ENCODE results near the gene PSD4.

The PSD4 gene

DNA sequence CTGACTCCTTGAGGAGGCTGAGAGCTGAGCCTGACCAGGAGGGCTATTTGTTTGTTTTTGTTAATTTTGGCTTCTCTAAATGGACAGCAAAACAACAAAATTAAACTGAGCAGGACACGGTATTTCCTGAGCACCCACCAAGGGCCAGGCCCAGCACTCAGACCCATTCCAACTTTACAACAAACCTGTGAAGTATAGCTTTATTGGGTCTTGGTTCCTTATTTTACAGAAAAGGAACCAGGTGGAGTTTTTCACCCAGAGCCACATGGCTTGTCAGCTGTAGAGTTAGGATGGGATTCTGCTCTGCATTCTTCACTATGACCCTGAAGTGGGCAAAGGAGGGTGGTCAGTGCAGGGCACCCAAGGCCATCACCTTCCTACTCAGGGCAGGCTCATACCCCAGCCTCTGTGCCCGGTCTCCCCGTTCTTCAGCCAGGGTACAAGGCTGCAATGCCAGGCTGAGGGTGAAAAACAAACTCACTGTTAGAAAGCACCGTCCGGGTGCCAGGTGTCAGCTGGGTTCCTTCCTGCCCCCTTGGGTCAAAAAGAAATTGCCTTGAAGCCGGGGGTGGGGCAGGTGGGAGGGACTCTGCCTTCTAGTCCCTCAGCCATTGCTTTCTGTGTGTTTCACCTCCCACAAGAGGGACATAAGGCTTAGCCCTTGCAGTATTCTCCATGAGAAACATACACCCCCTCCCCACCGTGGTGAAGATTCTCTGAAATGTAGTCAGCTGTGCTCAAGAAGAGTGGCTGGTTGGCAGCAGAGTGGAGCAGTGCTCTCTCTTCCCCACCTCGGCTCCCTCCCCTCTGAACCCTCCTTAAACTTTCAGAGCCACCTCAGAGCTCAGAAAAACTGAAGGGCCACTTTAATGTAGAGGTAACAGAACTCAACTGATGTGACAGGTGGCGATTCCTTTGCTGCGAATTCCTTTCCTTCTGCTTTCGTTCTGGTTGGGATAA is 2.2 kb downstream of the PSD4 start:
- no peaks in the 10 kb centered on the region for H3K9me3 ChIP-seq (ENCODE audit: insufficient read depth, low read length)
- H3K79me2 ChIP-seq (ENCODE audit: insufficient read depth, low read length), result peaks cover 59% of the 10 kb centered on the region
- TF ChIP-seq, protein P1, sequence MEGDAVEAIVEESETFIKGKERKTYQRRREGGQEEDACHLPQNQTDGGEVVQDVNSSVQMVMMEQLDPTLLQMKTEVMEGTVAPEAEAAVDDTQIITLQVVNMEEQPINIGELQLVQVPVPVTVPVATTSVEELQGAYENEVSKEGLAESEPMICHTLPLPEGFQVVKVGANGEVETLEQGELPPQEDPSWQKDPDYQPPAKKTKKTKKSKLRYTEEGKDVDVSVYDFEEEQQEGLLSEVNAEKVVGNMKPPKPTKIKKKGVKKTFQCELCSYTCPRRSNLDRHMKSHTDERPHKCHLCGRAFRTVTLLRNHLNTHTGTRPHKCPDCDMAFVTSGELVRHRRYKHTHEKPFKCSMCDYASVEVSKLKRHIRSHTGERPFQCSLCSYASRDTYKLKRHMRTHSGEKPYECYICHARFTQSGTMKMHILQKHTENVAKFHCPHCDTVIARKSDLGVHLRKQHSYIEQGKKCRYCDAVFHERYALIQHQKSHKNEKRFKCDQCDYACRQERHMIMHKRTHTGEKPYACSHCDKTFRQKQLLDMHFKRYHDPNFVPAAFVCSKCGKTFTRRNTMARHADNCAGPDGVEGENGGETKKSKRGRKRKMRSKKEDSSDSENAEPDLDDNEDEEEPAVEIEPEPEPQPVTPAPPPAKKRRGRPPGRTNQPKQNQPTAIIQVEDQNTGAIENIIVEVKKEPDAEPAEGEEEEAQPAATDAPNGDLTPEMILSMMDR (IDR thresholded peaks at IDR 0.05; ENCODE audit: insufficient read depth, low read length, poor library complexity, severe bottlenecking), result no peak
- TF ChIP-seq EZH2phosphoT487 (conservative IDR thresholded peaks at IDR 0.05; ENCODE audit: low read length), result no peak
- peaks cover 11% of the 10 kb centered on the region; the same call in 1 of the 2 replicates for H4K20me1 ChIP-seq (ENCODE audit: low read depth, low read length)
- H3K27me3 ChIP-seq (ENCODE audit: low read length), result no peaks in the 10 kb centered on the region
- H3K4me2 ChIP-seq (ENCODE audit: low read depth, low read length, poor library complexity, severe bottlenecking), result peak overlapping the region; percentile 99
- no peaks in the 10 kb centered on the region for H3K9me2 ChIP-seq (replicated peaks; ENCODE audit: insufficient read depth, low read length)
- H3K4me3 ChIP-seq (ENCODE audit: insufficient read depth, low read length, poor library complexity, severe bottlenecking), result peak overlapping the region; percentile 73
- peak overlapping the region; percentile 79 for H3K9ac ChIP-seq (ENCODE audit: low read length)
- H3K36me3 ChIP-seq (ENCODE audit: low read length), result no peaks in the 10 kb centered on the region
- no peak overlapping the region for H2AFZ ChIP-seq (ENCODE audit: low read depth, low read length, severe bottlenecking)
- peak overlapping the region; percentile 75 for H3K27ac ChIP-seq (ENCODE audit: low read depth, low read length)
- peaks cover 3% of the 10 kb centered on the region; the same call in 1 of the 2 replicates for H3F3A ChIP-seq (ENCODE audit: insufficient read depth)

DNA sequence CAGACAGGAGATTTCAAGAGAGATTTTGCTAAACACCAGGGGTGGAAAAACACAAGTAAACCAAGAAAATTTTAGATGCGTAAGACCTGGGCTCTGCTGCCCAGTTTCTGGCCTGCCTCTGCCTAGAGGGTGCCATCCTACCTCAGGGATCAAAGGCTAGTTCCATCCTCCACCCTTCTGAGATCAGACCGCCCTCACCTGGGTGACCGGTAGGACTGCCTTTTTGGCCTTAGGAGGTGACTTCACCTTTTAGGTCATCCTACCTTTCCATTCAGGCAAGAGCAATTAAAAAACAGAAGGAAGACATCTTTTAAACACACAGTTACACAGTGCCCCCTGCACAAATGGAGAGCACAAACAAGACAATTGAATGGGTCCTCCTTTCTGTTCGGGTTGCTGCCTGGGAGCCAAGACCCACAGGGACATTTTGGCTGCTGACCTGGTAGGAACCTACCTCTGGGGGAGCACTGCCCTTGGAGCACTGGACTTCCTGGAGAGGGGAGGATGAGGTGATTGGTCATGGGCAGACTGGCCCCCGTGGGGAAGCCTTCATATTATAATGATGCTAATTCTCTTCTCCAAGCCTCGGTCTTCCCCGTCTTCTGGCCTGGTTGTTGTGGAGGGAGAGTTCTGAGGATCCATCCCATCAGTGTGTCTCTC is 3.1 kb downstream of the PSD4 start:
- no peaks in the 10 kb centered on the region for H3K9me3 ChIP-seq (ENCODE audit: insufficient read depth, low read length)
- H3K27me3 ChIP-seq (ENCODE audit: low read length), result no peaks in the 10 kb centered on the region
- no peak overlapping the region for H3K27ac ChIP-seq (ENCODE audit: low read depth, low read length)
- peaks cover 64% of the 10 kb centered on the region for H3K79me2 ChIP-seq (ENCODE audit: insufficient read depth, low read length)
- H3K4me3 ChIP-seq (ENCODE audit: insufficient read depth, low read length, poor library complexity, severe bottlenecking), result no peak overlapping the region
- H3K9ac ChIP-seq (ENCODE audit: low read length), result no peak overlapping the region
- H2AFZ ChIP-seq (ENCODE audit: low read depth, low read length, severe bottlenecking), result no peak overlapping the region
- peaks cover 3% of the 10 kb centered on the region; the same call in 1 of the 2 replicates for H3F3A ChIP-seq (ENCODE audit: insufficient read depth)
- H3K4me2 ChIP-seq (ENCODE audit: low read depth, low read length, poor library complexity, severe bottlenecking), result peak overlapping the region; percentile 99
- TF ChIP-seq, protein P1 (IDR thresholded peaks at IDR 0.05; ENCODE audit: insufficient read depth, low read length, poor library complexity, severe bottlenecking), result no peak
- TF ChIP-seq EZH2phosphoT487 (conservative IDR thresholded peaks at IDR 0.05; ENCODE audit: low read length), result no peak
- no peaks in the 10 kb centered on the region for H3K36me3 ChIP-seq (ENCODE audit: low read length)
- peaks cover 11% of the 10 kb centered on the region; the same call in 1 of the 2 replicates for H4K20me1 ChIP-seq (ENCODE audit: low read depth, low read length)
- no peaks in the 10 kb centered on the region for H3K9me2 ChIP-seq (replicated peaks; ENCODE audit: insufficient read depth, low read length)

DNA sequence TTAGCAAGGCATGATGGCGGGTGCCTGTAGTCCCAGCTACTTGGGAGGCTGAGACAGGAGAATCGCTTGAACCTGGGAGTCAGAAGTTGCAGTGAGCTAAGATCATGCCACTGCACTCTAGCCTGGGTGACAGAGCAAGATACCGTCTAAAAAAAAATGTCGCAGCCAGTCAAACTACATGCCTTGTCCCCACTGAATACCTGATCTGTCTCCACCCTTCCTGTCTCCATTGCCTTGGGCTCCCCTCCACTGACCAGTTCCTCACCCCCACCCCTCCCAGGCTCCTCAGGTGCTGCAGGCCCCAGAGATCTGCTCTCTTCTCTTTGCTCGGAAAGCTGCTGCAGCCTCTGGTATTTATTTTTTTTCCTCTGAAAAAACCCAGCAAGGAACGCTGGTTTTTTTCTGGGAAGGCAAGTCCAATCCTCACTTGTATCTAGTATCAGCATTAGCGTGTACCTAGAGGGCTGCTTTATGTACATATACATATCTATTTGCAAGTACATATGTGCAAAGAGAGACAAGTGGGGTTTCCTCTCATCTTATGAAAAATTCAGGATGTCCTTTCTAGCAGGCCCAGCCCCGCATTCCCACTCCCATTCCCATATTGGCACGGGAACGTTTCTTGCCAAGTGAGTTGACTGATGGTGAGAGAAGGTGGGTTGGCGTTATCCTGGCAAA is 4.4 kb downstream of the PSD4 start:
- peaks cover 3% of the 10 kb centered on the region; the same call in 1 of the 2 replicates for H3F3A ChIP-seq (ENCODE audit: insufficient read depth)
- no peaks in the 10 kb centered on the region for H3K27me3 ChIP-seq (ENCODE audit: low read length)
- no peak overlapping the region for H3K9ac ChIP-seq (ENCODE audit: low read length)
- peaks cover 68% of the 10 kb centered on the region for H3K79me2 ChIP-seq (ENCODE audit: insufficient read depth, low read length)
- no peak overlapping the region for H3K4me3 ChIP-seq (ENCODE audit: insufficient read depth, low read length, poor library complexity, severe bottlenecking)
- no peaks in the 10 kb centered on the region for H3K36me3 ChIP-seq (ENCODE audit: low read length)
- no peaks in the 10 kb centered on the region for H3K9me3 ChIP-seq (ENCODE audit: insufficient read depth, low read length)
- H3K27ac ChIP-seq (ENCODE audit: low read depth, low read length), result no peak overlapping the region
- H4K20me1 ChIP-seq (ENCODE audit: low read depth, low read length), result peaks cover 11% of the 10 kb centered on the region; the same call in 1 of the 2 replicates
- H3K9me2 ChIP-seq (replicated peaks; ENCODE audit: insufficient read depth, low read length), result no peaks in the 10 kb centered on the region
- H3K4me2 ChIP-seq (ENCODE audit: low read depth, low read length, poor library complexity, severe bottlenecking), result no peak overlapping the region
- H2AFZ ChIP-seq (ENCODE audit: low read depth, low read length, severe bottlenecking), result no peak overlapping the region
- TF ChIP-seq, protein P1 (IDR thresholded peaks at IDR 0.05; ENCODE audit: insufficient read depth, low read length, poor library complexity, severe bottlenecking), result no peak
- no peak for TF ChIP-seq EZH2phosphoT487 (conservative IDR thresholded peaks at IDR 0.05; ENCODE audit: low read length)
